ENCODE data around the gene PAPPA2.

GRCh38 chr1:176701151-176701866, 238.3 kb downstream of the PAPPA2 start:
- no peak for TF ChIP-seq CTCF (conservative IDR thresholded peaks at IDR 0.05; ENCODE audit: low read depth, low read length)
- TF ChIP-seq FOS (IDR thresholded peaks at IDR 0.05; ENCODE audit: low read depth, low read length): no peak
- TF ChIP-seq CEBPB (IDR thresholded peaks at IDR 0.05; ENCODE audit: low read depth, low read length): no peak
- TF ChIP-seq BHLHE40 (IDR thresholded peaks at IDR 0.05; ENCODE audit: low read depth, low read length): no peak
- no peak for TF ChIP-seq POLR2A (IDR thresholded peaks at IDR 0.05; ENCODE audit: low read depth, low read length)
